ENCODE measurements around the gene BAIAP2L1. TPM values are rescaled to one million over a fixed set of nuclear protein-coding genes. Genes with fewer than 3 reads are reported as not detected.

The BAIAP2L1 gene
- total and polyA plus RNA-seq, 9 of the 15 experiments (the other 6 are each of a cell fraction or from before 2014, with no cell fraction given): 4.2 to 29.8 (median 15.5) TPM

DNA sequence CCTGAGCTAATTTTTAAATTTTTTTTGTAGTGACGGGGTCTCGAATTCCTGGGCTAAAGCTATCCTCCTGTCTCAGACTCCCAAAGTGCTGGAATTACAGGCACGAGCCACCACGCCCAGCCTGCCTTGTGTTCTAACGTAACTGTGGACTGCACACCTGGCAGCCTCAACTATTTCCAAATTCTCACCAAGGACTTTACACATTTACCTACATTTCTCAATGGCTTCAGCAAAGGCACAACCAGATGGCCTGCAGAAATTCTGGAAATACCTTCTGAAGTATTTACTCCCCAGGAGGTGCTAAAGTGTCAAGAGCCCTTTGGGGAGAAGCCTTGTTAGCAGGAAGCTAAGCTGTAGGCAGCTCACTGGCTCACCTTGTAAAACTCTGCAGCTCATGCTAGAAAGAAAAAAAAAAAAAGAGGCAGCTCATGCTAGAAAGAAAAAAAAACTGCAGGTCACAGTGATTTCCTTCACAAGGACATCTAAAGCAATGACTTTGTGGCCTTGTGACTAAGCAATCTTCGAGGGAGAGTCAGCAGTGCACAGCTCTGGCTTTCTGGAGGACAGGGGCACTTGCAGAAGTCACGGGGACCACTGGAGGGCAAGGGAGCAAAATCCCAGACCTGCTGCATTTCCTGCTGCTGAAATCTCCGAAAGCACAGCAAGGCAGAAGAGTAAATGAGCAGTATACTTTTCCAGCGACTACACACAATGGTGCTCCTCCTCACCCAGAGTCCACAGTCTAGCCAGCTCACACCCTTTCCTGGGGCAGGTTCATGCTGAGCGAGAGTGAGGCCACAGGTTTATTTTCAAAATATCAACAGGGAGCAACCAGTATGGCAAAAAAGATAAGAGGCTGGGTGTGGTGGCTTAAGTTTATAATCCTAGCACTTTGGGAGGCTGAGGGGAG lies 40.4 kb downstream of the BAIAP2L1 start (continued):
- TF ChIP-seq ATF2 (CRISPR knock-in tag; IDR thresholded peaks at IDR 0.05) (no peak), MYC (IDR thresholded peaks at IDR 0.05; ENCODE audit: low read depth, low read length) (0 out of 2 replicates have a peak, but pooled peaks have one; percentile 16), MYC (CRISPR knock-in tag; IDR thresholded peaks at IDR 0.05; ENCODE audit: borderline replicate concordance, low read depth) (no peak), MEIS2 (IDR thresholded peaks at IDR 0.05; ENCODE audit: partially characterized antibody) (no peak), MTA1 (IDR thresholded peaks at IDR 0.05; ENCODE audit: borderline replicate concordance) (no peak), SRSF3 (IDR thresholded peaks at IDR 0.05; ENCODE audit: insufficient read depth, low read length) (no peak), ZZZ3 (IDR thresholded peaks at IDR 0.05) (no peak), FOXM1 (IDR thresholded peaks at IDR 0.05; ENCODE audit: low read depth) (peak; percentile 96), FOXM1 (CRISPR knock-in tag; IDR thresholded peaks at IDR 0.05; ENCODE audit: low read depth) (no peak), POLR3G (IDR thresholded peaks at IDR 0.05; ENCODE audit: extremely low read depth, insufficient read length, insufficient replicate concordance) (no peak), POLR2A (conservative IDR thresholded peaks at IDR 0.05) (no peak), ZNF217 (CRISPR knock-in tag; IDR thresholded peaks at IDR 0.05) (no peak), TCF7 (IDR thresholded peaks at IDR 0.05; ENCODE audit: borderline replicate concordance) (no peak), ZNF830 (CRISPR knock-in tag; IDR thresholded peaks at IDR 0.05) (no peak), KDM1A (IDR thresholded peaks at IDR 0.05) (peak; percentile 93 to 95), KLF1 (tag; IDR thresholded peaks at IDR 0.05) (0 out of 2 replicates have a peak, but pooled peaks have one; percentile 32), ZNF12 (CRISPR knock-in tag; IDR thresholded peaks at IDR 0.05) (0 out of 2 replicates have a peak, but pooled peaks have one; percentile 27), MED1 (CRISPR knock-in tag; IDR thresholded peaks at IDR 0.05; ENCODE audit: borderline replicate concordance) (no peak), NFXL1 (CRISPR knock-in tag; IDR thresholded peaks at IDR 0.05) (no peak)
- TF ChIP-seq, protein P1, sequence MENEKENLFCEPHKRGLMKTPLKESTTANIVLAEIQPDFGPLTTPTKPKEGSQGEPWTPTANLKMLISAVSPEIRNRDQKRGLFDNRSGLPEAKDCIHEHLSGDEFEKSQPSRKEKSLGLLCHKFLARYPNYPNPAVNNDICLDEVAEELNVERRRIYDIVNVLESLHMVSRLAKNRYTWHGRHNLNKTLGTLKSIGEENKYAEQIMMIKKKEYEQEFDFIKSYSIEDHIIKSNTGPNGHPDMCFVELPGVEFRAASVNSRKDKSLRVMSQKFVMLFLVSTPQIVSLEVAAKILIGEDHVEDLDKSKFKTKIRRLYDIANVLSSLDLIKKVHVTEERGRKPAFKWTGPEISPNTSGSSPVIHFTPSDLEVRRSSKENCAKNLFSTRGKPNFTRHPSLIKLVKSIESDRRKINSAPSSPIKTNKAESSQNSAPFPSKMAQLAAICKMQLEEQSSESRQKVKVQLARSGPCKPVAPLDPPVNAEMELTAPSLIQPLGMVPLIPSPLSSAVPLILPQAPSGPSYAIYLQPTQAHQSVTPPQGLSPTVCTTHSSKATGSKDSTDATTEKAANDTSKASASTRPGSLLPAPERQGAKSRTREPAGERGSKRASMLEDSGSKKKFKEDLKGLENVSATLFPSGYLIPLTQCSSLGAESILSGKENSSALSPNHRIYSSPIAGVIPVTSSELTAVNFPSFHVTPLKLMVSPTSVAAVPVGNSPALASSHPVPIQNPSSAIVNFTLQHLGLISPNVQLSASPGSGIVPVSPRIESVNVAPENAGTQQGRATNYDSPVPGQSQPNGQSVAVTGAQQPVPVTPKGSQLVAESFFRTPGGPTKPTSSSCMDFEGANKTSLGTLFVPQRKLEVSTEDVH (IDR thresholded peaks at IDR 0.05; ENCODE audit: low read depth, partially characterized antibody): no peak
- TF ChIP-seq, protein P2, sequence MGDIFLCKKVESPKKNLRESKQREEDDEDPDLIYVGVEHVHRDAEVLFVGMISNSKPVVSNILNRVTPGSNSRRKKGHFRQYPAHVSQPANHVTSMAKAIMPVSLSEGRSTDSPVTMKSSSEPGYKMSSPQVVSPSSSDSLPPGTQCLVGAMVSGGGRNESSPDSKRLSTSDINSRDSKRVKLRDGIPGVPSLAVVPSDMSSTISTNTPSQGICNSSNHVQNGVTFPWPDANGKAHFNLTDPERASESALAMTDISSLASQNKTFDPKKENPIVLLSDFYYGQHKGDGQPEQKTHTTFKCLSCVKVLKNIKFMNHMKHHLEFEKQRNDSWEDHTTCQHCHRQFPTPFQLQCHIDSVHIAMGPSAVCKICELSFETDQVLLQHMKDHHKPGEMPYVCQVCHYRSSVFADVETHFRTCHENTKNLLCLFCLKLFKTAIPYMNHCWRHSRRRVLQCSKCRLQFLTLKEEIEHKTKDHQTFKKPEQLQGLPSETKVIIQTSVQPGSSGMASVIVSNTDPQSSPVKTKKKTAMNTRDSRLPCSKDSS (IDR thresholded peaks at IDR 0.05; ENCODE audit: low read depth, partially characterized antibody): no peak
